MM.1S (cell line): Measurements from ENCODE around the gene CDC20.

Experiments used
- EZH2phosphoT487 ChIP-seq: fragments of 300-600 bp; sonication (generic); IDR thresholded peaks from 2 replicates; pipeline ENCODE4 v1.6.1; 2018; ENCODE audit warnings: antibody characterized with exemption, low read length
- TF ChIP-seq, protein P1 (sequence below): fragments of 300-600 bp; sonication (generic); IDR thresholded peaks from 2 replicates; pipeline ENCODE4 v1.5.1; 2016; ENCODE audit warnings: antibody characterized with exemption, low read length, mixed read lengths

GRCh38 chr1:43366179-43366578 lies 7.4 kb downstream of the CDC20 start:
- TF ChIP-seq, protein P1, sequence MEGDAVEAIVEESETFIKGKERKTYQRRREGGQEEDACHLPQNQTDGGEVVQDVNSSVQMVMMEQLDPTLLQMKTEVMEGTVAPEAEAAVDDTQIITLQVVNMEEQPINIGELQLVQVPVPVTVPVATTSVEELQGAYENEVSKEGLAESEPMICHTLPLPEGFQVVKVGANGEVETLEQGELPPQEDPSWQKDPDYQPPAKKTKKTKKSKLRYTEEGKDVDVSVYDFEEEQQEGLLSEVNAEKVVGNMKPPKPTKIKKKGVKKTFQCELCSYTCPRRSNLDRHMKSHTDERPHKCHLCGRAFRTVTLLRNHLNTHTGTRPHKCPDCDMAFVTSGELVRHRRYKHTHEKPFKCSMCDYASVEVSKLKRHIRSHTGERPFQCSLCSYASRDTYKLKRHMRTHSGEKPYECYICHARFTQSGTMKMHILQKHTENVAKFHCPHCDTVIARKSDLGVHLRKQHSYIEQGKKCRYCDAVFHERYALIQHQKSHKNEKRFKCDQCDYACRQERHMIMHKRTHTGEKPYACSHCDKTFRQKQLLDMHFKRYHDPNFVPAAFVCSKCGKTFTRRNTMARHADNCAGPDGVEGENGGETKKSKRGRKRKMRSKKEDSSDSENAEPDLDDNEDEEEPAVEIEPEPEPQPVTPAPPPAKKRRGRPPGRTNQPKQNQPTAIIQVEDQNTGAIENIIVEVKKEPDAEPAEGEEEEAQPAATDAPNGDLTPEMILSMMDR, result no peak
- no peak for TF ChIP-seq EZH2phosphoT487
